ENCODE measurements around the gene DISC1.

GRCh38 chr1:231970684-231971083 lies 344.1 kb downstream of the DISC1 start:
- no peak for TF ChIP-seq CTCF (IDR thresholded peaks at IDR 0.05; ENCODE audit: insufficient read depth, low read length, poor library complexity, severe bottlenecking)
- no peak for TF ChIP-seq EZH2phosphoT487 (conservative IDR thresholded peaks at IDR 0.05; ENCODE audit: low read length)
